A172 (cell line): ENCODE data around the gene ACTR6. TPM values are rescaled to one million over a fixed set of nuclear protein-coding genes. Genes with fewer than 3 reads are reported as not detected.
"Not testable (repeated sequence)": the region's sequence is repeated elsewhere in the genome, so short reads cannot be mapped to it uniquely, and the experiment has no call there.

ENCODE experiments used
- DNase-seq: peaks from one replicate; pipeline ENCODE4 v3.0.0-alpha.2; 2015; ENCODE audit warnings: low spot score
- total RNA-seq: library from RNA; depleted of rRNA; stranded (reverse); fragments of >200 nt; shearing (Covaris generic); gene quantifications from 2 replicates; pipeline ENCODE4 v1.2.3, GENCODE V29; 2014; rRNA removed

ACTR6 gene
- 30.7 and 55.4 TPM in 2 replicates for total RNA-seq

DNA sequence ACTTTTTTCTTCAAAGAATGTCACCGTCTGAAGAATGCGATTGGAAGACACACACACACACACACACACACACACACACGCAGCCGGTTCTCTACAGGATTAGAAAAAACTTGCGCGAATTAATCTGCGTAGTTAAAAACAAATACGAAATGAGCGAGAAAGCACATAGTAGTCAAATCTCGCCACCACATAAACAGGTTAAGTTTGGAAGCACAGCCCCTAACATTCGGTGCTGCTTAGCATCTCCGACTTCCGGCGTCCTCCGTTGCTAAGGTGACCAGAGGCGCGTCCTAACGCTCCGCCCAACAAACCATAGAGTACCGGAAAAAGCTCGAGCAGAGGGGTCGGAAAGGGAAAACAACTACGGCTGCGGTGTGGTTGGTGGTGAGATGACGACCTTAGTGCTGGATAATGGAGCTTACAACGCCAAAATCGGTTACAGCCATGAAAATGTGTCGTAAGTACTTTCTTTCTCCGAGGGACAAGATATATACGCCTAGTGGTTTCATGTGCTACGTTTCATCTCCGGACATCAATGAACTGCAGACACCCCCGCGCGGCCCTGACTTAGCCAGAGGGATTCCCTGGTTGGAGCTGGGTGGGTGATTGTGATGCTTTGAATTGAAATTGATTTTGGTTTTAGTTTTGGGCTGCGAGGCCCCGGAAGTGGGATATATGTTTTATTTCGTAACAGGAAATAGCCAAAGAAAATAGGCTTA, at the start of gene ACTR6:
Gene ACTR6, plus strand, starts transcription at position 353 of the 719 bp plus-strand sequence. Its CDS starts 37 bp downstream, at position 390.
- peak; percentile 88 for DNase-seq

DNA sequence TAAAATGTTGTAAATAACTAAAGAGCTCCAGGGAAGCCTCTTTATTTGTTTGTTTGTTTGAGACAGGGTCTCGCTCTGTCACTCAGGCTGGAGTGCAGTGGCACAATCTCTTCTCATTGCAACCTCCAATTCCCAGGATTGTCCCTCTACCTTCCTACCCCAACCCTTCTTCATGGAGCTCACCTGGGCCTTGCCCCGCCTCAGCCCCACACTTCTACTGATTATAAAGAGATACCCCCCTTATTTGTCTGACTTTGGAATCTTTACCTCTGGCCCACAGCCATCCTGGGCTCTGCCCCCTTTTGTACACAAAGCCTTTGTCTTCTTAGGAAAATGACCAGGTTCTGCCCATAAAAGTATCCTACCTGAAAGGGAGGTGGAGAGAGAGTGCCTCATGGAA, 48.8 kb upstream of the ACTR6 start:
- DNase-seq, result no peak

DNA sequence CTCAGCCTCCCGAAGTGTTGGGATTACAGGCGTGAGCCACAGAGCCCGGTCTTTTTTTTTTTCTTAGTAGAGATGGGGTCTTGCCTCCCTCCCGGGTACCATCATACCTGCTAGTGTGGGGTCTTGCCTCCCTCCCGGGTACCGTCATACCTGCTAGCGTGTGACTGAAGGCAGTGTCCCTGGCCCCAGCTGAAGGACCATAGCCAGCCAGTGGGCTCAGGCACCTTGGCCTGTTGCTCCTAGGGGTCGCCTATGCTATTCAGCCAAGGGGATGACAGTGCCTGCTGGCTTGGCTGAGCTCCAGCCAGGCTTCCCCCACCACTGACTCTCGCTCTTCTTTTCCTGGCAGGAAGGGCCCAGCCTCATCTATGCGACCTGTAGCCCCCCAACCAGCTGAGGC, 47.5 kb upstream of the ACTR6 start:
- DNase-seq, result no peak

DNA sequence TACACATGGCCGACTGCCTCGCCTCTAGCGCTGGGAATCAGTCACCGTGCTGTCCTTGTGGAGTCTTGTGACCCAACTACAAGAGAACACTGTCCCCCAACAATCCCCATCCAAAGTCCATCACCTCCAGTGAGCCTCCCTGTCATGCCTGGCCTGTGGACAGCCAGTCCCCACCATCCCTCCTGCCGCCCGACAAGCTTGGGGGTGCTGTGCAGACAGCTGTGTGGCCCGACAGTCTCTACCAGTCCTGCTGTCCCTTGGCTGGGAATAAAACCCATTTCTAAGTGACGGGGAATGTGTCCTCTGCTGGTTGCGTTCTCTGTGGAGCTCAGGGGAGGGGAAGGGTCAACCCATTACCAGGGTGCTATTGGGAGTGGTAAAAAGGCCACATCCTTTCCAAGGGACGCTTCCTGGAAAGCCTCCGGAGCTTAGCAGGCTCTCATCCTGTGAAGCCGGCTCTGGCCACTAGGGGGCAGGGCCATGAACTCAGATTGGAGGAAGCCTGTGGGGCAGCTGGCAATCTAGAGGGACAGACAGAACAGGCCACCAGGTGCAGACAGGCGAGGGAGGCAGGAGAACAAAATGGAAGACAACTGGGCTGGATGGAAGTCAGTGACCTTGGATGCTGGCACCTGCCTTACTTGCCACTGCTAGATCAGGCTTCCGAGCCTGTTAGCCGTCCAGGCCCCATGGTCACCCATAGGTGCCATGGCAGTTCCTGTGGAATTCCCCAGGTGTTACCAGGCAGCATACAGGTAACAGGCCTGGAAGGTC, 46.0 kb upstream of the ACTR6 start:
- peak; percentile 29 for DNase-seq

DNA sequence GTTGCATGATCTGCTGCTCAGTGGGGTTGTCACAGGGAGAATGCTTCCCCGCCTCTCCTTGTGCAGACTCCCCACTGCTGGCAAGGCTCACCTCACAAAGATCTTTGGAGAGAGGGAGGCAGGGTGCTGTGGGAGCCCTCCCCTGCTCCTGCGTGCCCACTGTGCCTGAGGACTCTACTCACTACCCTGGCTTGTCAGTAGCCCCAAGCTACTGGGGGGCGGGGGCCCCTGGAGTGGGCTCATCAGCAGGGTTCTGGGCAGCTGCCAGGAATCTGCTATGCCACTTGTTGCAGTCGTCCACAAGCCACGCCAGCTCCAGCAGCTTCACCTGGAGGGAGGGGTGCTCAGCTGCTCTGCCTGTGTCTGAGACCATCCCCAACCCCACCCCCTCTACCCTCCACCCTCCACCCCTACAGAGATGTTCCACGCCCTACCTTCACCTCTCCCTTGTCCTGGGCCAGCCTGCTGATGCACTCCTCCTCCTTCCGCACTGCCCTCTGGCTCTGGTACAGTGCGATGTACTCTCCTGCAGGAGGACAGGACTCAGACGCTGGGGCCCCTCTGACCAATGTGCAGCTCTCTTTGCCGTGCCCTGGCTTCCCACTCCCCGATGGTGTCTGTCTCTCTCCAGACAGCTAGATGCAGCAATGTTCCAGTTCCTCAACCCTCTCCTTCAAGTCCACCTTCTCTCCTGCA, 43.7 kb upstream of the ACTR6 start:
- DNase-seq, result no peak

DNA sequence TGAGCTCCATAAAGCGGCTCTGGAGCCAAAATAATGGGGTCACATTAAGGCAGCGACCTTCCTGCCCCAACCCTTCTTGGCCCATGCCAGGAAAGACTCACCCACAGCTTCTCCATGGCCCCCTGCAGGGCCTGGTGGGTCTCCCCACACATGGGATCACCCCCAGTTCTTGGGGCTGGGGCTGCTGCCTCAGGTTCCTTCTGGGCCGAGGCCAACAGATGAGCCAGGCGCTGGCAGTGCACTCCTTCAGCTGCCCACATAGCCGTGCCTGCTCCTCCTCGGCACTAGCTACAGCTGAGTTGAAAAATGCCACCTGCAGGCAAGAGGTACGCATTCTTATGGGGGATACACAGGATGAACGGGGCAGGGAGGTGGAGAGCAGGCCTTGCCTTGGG, 43.2 kb upstream of the ACTR6 start:
- DNase-seq, result no peak

DNA sequence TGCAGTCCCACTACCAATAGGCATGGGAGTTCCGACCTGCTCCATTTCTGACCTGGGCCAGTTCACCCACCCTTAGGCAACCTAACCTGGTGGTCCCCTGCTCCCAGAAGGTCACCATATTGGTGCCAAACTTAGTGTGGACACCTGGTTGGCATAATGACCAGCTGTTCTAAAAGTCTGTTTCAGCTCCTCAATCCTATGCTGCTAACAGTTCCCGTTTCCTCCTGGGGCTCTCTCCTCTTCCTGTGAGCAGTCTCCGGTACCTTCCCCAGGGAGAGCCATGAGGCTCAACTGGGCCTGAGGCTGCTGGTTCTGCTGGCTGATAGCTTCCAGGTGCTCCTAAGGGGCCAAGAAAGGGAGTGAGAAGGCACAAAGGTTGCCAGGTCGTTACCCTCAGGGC, 42.1 kb upstream of the ACTR6 start:
- DNase-seq, result no peak

DNA sequence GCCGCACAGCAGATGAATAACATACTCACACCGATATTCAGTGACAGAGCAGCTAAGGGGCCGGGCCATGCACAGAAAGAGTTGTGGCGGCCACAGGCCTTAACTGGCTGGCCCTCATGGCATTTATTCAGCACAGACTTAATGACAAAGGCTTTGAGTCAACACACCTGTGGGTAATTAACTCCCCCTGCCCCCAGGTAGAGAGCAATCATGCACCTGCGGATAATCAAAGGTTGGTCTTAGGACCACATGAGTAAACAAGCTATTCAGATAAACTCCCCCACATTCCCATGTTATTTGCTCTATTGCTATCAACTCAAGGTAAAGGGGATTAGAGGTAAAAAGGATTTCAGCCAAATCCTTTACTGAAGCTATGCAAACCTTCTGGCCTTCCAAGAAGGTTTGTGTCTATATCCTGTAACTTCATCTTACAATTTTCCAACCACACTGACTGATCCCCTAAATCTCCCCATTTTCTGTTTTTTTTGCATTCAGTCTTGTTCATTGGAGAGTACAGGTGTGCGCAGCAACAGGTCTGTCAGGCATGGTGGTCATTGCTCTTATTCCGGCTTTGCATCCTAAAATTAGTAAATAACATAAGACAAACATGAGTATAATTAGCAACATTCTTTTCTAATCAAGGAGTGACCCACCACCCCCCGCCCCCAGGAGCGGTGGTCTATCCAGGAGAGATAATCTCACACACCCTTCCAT, 41.1 kb upstream of the ACTR6 start:
- no peak for DNase-seq

DNA sequence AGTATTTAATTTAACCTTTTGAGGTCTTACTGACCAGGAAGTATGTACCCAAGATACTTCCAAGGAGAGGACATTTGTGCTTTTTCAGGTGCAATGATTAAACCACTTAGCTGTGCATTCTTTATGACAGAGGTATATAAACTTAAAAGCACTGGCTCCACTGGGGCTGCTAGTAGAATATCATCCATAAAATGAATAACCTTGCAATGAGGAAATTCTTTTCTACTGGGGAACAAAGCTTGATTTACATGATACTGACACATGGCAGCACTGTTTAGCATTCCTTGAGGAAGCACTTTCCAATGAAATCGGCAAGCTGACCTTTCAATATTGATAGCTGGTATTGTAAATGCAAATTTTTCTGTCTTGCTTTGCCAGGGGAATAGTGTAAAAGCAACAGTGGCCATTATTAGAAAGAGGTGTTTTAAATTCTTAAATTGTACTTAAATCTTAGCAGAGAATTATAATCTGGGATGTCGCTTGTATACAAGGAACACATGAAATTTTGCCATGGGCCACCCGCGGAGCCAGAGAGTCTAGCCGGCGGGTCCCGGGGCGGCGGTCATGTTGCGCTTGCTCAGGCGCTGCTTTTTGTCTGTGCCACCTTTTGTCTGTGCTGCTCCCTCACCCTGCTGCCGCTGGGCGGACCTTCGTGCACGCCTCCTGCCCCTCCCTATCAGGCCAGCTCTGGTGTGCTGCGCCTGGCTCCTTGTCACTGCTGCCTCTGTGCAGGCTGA, 37.0 kb upstream of the ACTR6 start:
- peak; percentile 67 for DNase-seq

DNA sequence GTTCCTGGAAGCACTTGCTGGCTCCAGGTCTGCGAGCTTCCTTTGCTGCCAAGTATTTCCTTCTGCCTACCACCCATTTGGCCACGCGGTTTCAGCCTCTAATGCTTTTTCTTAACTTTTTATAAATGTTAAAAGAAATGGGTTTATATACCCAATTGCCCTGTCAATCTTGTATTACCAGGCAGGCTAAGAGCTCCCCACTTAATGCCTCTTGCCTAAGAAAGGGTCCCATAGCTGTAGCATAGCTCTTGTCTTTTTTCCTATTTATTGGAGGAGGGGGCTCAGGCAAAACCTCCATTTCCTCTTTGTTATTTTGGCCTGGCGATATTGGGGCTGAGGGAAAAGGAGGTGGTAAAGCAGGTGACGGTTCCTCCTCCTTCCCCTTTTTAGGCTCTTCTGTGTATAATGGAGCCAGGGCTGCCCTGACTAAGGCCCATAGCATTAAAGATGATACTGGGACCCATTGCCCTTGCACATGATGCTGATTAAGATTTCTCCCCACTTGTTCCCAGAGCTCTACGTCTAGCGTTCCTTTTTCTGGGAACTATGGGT, 36.4 kb upstream of the ACTR6 start:
- DNase-seq, result no peak

DNA sequence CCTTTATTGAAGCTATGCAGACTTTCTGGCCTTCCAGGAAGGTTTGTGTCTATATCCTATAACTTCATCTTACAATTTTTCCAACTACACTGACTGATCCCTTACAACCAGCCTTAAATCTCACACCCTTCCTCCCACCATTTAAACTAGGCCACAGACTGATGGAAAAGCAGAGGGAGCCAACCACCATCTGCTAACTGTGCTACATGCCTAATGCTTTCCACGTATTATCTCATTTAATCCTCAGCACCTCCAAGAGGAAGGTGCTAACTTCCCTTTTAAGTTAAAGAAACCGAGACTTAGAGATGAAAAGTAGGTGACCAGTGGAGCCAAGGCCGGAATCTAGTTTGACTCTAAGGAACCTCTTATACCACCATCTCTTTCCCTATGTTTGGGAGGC, 35.3 kb upstream of the ACTR6 start:
- DNase-seq, result no peak

DNA sequence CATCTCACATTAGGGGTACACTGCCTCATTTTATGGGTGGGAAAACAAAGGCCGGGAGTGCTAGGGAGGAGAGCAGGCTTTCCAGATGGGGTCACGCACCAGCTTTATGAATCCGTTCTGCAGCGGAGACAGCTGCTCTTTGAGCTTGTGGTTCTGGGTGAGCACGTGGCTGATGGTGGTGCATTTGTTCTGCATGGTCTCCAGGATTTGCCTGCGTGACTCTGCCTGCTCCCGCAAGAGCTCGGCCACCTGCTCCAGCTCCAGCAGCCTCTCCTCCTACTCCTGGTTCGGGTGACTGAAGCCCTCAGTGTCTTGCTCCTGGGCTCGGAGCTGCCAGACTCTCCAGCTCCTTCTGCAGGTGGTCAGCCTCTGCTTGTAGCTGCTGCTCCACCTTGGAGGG, 34.4 kb upstream of the ACTR6 start:
- DNase-seq, result no peak

DNA sequence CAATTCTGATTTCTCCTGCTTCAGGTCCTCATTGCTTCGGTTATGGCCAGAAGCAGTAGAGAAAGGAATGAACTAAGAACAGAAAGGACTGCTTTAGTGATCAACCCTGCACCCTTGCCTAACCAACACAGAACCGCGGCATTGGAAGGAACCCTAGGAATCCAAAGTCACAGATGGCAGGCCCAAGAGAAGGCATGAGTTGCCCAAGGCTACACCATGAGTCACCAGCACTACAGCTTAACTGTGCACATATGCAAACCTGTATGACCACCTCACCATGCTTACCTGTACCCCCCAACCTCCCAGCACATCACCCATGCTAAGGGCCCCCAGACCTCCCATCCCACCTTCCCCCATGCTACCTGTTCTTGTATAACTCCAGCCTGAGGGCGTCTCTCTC, 32.1 kb upstream of the ACTR6 start:
- no peak for DNase-seq

DNA sequence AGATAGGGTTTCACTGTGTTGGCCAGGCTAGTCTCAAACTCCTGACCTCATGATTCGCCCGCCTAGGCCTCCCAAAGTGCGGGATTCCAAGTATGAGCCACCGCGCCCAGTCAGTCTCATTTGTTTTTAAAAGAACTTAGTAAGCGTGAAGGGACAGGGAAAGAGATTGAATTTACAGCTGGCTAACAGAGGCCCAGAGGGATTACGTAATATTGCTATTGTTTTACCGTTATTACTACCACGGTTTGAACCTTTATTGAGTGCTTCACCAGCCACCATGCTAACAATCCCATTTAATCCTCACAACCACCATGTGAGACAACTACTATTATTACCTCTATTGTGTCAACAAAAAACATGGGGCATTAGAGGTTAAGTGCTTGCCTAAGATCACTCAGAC, 31.3 kb upstream of the ACTR6 start:
- no peak for DNase-seq

DNA sequence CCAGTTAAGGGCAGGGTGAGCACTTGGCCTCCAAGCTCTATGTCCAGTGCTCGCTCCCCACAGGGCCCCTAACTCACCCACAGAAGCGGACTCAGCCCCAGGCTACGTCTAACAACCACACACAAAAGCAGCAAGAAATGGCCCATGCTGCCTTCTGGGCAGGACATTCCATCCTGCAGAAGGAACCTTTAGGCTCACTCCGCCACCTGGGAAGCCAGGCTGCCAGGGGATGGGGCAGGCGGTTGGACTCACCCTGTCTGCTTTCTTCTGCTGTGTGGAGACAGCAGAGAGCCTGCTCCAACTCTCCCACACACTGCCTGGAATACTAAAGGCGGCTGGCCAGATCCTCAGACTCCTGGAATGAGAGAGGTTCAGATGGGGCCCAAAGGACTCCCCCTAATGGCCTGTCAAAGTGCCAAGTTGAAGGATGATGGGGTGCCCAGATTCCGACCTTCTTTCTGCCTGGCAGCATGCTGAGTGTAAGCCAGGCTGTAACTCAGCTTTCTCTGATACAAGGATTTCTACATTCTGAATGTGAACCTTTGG, 30.2 kb upstream of the ACTR6 start:
- DNase-seq, result no peak

DNA sequence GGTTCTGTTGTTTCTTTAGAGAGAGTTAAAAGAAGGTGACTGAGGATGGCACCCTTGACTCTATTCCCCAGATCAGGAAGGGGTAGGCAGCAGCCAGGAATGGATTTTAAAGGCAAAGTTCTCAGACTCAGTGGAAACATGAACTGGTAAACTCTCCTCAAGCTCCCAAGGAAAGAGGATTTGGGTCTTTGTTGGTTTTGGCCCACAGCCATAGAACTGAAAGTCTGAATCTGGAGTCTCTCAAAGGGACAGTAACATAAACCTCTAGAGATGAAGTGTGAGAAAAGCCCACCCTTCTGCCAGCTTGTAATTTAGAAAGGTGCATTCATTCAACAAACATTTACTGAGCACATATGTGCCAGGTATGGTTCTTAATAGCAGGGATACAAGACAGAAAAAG, 29.4 kb upstream of the ACTR6 start:
- DNase-seq, result no peak

DNA sequence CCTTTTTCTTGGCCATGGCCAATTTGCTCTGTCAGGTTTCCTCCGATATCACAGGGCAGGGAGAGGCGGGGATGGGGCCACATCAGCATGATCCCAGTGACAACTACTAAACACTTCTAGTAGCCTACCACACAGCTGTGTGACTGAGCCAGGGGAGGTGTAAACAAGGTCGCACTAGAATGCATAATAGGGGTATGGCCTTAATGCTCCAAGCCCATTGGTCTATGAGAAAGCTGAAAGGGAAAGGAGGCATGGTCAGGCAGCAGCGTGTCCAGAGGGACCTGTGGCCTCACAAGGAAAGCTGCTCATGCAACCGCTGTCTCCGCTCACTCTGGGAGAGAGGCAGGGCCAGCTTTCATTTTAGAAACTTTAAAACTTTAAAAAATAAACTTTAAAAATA, 27.5 kb upstream of the ACTR6 start:
- DNase-seq, result no peak

DNA sequence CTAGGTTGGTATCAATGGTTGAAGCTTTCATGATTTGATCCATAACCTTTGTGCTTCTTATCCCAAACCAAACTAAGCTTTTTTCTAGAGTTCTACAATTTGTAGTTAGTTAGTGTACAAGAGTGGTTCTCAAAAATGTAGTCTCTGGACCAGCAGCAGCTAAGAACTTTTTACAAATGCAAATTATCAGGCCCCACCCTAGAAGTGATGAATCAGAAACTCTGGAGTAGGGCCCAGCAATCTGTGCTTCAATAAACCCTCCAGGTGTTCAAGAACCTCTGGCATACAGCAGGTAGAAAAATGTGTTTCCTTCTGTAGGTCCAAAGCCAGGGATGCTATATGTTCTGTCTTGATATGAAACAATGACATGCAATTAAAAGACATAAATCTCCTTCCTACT, 26.1 kb upstream of the ACTR6 start:
- DNase-seq, result no peak

DNA sequence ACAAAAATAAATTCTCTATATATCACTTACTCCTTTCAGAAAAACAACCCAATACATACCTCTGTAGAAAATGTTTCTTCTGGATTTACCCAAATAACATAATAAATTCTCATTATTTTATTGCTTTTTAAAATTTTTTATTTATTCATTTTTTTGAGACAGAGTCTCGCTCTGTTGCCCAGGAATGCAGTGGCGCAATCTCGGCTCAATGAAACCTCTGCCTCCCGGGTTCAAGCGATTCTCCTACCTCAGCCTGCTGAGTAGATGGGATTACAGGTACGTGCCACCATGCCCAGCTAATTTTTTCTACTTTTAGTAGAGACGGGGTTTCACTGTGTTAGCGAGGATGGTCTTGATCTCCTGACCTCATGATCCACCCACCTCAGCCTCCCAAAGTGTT, 24.1 kb upstream of the ACTR6 start:
- DNase-seq, result not testable (repeated sequence)

DNA sequence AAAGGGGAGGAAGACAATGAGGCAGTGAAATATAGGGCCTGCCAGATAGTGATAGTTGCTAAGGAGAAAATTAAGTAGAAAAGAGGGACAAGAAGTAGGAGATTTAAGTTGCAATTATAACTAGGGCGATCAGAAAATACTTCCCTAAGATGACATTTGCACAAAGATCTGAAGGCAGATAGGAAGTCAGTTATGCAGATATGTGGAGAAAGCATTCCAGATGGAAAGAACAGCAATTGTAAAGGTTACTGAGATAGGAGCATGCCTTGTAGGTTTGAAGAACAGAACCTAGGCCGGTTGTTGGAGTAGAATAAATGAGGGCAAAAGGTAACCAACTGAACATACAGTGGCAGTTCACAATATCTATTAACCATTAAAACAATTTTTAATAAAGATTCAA, 21.4 kb upstream of the ACTR6 start:
- no peak for DNase-seq
